Measurements from ENCODE around the gene GTPBP2. TPM values are rescaled to one million over a fixed set of nuclear protein-coding genes. Genes with fewer than 3 reads are reported as not detected.
A peak's percentile ranks its signal among the peaks of the same experiment; 100 is the strongest.

GTPBP2 gene
- total and polyA plus RNA-seq, 10 of the 15 experiments (the other 5 are each of a cell fraction or from before 2014, with no cell fraction given), result 5.9 to 63.4 (median 39.8) TPM

GRCh38 chr6:43616725-43617472 is 12.2 kb downstream of the GTPBP2 start:
- Histone ChIP-seq H3K4me3 (no peak overlapping the region), H3K27ac (ENCODE audit: control insufficient read depth, insufficient read depth) (no peak overlapping the region), H3K4me1 (ENCODE audit: control insufficient read depth, insufficient read depth, low read length) (no peaks in the 10 kb centered on the region), H3K4me2 (ENCODE audit: control insufficient read depth, insufficient read depth) (no peak overlapping the region), H3K9me3 (replicated peaks; ENCODE audit: control insufficient read depth, insufficient read depth, low read length) (no peaks in the 10 kb centered on the region), H3K27me3 (replicated peaks in 1 of 2; ENCODE audit: control insufficient read depth in 2 of 2, insufficient read depth in 2 of 2, low read length in 1 of 2) (no peaks in the 10 kb centered on the region), H3K79me2 (ENCODE audit: control insufficient read depth, insufficient read depth, low read length) (no peaks in the 10 kb centered on the region), H3K9ac (ENCODE audit: control insufficient read depth, insufficient read depth, low read length) (no peak overlapping the region), H2AFZ (ENCODE audit: control insufficient read depth, low read depth, low read length) (no peak overlapping the region), H3K36me3 (ENCODE audit: control insufficient read depth in 2 of 2, insufficient read depth in 2 of 2, low read length in 1 of 2) (peaks cover 14 to 31% of the 10 kb centered on the region in 2 experiments), H4K20me1 (ENCODE audit: control insufficient read depth, insufficient read depth) (no peaks in the 10 kb centered on the region)
- CTCF ChIA-PET, result interaction anchor here (0.7 to 4.0 kb wide), 4 partner anchors 8 to 462 kb away, joined by 3 to 15 read pairs (median 4); no protein-coding TSS in a partner anchor
- no peak for TF ChIP-seq GABPA (IDR thresholded peaks at IDR 0.05; ENCODE audit: low read depth)
- TF ChIP-seq NR2F1 (conservative IDR thresholded peaks at IDR 0.05), result no peak
- TF ChIP-seq PML (IDR thresholded peaks at IDR 0.05; ENCODE audit: low read length), result 0 out of 2 replicates have a peak, but pooled peaks have one; percentile 48
- no peak for TF ChIP-seq SMAD1 (IDR thresholded peaks at IDR 0.05; ENCODE audit: low read depth, partially characterized antibody)
- no peak for TF ChIP-seq NFYA (IDR thresholded peaks at IDR 0.05; ENCODE audit: borderline replicate concordance, low read depth, low read length)
- TF ChIP-seq TCF12 (IDR thresholded peaks at IDR 0.05; ENCODE audit: low read depth, low read length), result no peak
- no peak for TF ChIP-seq RB1 (IDR thresholded peaks at IDR 0.05; ENCODE audit: borderline replicate concordance)
- no peak for TF ChIP-seq SMARCA5 (IDR thresholded peaks at IDR 0.05)
- ATAC-seq, result no peak
- in situ Hi-C loops (cut with MboI) (no loop called here), intact Hi-C loops (cut with micrococcal nuclease; ENCODE audit: unreplicated experiment) (no loop called here)
- RAD21 ChIA-PET (ENCODE audit: unreplicated experiment), result interaction anchor here (0.6 kb wide), 1 partner anchor 19 kb away, joined by 4 read pairs; no protein-coding TSS in a partner anchor
- BruUV-seq (replicated peaks), result no TSS peak
- WGBS (ENCODE audit: insufficient coverage, insufficient replicate concordance, low lambda C conversion rate, missing lambda C conversion rate), result 83% methylated on average over 9 of the region's 9 CpGs
- no peak for DNase-seq (ENCODE audit: low read depth, low spot score)
- no peak for FAIRE-seq
- POLR2A ChIA-PET, result interaction anchor here (0.6 to 0.7 kb wide), 3 partner anchors 12 to 208 kb away, joined by 3 to 4 read pairs (median 4); partner anchors contain the start of gene GTPBP2
- SMC1A ChIA-PET (ENCODE audit: uncharacterized antibody, unreplicated experiment), result no interaction called here

All from GM12878 (cell line).